ENCODE results near the gene INCA1. TPM values are rescaled to one million over a fixed set of nuclear protein-coding genes. Genes with fewer than 3 reads are reported as not detected.

The INCA1 gene
- total and polyA plus RNA-seq, 2 of the 13 experiments (the other 11 are each of a cell fraction or from before 2014, with no cell fraction given), result 0.93 to 2.6 TPM

DNA sequence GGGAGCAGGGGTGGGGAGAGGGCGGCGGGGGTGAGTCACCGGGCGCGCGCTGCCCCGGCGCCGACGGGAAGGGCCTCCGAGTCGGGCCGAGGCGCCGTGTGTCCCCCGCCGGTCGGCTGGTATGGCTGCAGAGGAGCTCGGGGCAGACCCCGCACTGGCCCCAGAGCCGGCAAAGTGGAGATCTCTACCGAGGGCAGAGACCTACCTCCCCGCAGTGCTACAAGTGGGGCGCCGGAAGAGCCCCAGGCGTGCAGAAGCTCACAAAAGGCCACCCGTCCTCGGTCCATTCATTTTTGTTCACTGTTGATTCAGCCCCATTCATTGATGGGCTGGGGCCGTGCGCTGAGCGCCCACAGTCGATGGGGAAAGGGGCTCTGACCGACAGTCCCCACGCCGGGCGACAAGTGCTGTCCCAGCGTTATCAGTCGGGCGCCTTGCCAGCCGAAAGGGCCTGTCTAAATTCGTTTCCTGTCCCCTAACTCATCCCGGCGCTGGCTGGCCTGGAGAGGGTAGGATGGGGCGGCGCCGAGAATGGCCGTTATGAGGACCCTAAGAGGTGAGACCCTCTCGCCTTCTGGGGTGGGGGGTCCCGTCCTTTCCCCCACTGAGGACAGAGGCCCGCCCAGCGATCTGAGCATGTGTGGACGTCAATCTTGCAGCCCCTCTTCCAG, 47.1 kb downstream of the INCA1 start (continued):
- TF ChIP-seq, protein P1, sequence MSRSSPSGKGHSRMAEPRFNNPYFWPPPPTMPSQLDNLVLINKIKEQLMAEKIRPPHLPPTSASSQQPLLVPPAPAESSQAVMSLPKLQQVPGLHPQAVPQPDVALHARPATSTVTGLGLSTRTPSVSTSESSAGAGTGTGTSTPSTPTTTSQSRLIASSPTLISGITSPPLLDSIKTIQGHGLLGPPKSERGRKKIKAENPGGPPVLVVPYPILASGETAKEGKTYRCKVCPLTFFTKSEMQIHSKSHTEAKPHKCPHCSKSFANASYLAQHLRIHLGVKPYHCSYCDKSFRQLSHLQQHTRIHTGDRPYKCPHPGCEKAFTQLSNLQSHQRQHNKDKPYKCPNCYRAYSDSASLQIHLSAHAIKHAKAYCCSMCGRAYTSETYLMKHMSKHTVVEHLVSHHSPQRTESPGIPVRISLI (CRISPR knock-in tag; IDR thresholded peaks at IDR 0.05; ENCODE audit: borderline replicate concordance), result no peak
- TF ChIP-seq HOXD1 (CRISPR knock-in tag; IDR thresholded peaks at IDR 0.05) (0 out of 2 replicates have a peak, but pooled peaks have one; percentile 17), ZNF547 (CRISPR knock-in tag; IDR thresholded peaks at IDR 0.05) (peak; percentile 32; the same call in 1 of the 2 replicates), KAT7 (CRISPR knock-in tag; IDR thresholded peaks at IDR 0.05; ENCODE audit: borderline replicate concordance) (no peak), IRF2 (CRISPR knock-in tag; IDR thresholded peaks at IDR 0.05) (no peak; the same call in 1 of the 2 replicates), RFX3 (CRISPR knock-in tag; IDR thresholded peaks at IDR 0.05) (no peak), ZNF232 (CRISPR knock-in tag; IDR thresholded peaks at IDR 0.05; ENCODE audit: borderline replicate concordance) (0 out of 2 replicates have a peak, but pooled peaks have one; percentile 6), ZNF879 (CRISPR knock-in tag; IDR thresholded peaks at IDR 0.05) (no peak), ZNF264 (CRISPR knock-in tag; IDR thresholded peaks at IDR 0.05) (no peak), SMAD1 (CRISPR knock-in tag; IDR thresholded peaks at IDR 0.05; ENCODE audit: borderline replicate concordance, low read depth) (no peak), ZNF605 (CRISPR knock-in tag; IDR thresholded peaks at IDR 0.05) (peak; percentile 31; the same call in 1 of the 2 replicates), MATR3 (CRISPR knock-in tag; IDR thresholded peaks at IDR 0.05) (no peak)
- TF ChIP-seq, protein P2, sequence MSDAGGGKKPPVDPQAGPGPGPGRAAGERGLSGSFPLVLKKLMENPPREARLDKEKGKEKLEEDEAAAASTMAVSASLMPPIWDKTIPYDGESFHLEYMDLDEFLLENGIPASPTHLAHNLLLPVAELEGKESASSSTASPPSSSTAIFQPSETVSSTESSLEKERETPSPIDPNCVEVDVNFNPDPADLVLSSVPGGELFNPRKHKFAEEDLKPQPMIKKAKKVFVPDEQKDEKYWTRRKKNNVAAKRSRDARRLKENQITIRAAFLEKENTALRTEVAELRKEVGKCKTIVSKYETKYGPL (CRISPR knock-in tag; IDR thresholded peaks at IDR 0.05), result no peak
- TF ChIP-seq, protein P3, sequence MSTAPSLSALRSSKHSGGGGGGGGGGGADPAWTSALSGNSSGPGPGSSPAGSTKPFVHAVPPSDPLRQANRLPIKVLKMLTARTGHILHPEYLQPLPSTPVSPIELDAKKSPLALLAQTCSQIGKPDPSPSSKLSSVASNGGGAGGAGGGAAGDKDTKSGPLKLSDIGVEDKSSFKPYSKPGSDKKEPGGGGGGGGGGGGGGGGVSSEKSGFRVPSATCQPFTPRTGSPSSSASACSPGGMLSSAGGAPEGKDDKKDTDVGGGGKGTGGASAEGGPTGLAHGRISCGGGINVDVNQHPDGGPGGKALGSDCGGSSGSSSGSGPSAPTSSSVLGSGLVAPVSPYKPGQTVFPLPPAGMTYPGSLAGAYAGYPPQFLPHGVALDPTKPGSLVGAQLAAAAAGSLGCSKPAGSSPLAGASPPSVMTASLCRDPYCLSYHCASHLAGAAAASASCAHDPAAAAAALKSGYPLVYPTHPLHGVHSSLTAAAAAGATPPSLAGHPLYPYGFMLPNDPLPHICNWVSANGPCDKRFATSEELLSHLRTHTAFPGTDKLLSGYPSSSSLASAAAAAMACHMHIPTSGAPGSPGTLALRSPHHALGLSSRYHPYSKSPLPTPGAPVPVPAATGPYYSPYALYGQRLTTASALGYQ (CRISPR knock-in tag; IDR thresholded peaks at IDR 0.05), result no peak
- TF ChIP-seq, protein P4, sequence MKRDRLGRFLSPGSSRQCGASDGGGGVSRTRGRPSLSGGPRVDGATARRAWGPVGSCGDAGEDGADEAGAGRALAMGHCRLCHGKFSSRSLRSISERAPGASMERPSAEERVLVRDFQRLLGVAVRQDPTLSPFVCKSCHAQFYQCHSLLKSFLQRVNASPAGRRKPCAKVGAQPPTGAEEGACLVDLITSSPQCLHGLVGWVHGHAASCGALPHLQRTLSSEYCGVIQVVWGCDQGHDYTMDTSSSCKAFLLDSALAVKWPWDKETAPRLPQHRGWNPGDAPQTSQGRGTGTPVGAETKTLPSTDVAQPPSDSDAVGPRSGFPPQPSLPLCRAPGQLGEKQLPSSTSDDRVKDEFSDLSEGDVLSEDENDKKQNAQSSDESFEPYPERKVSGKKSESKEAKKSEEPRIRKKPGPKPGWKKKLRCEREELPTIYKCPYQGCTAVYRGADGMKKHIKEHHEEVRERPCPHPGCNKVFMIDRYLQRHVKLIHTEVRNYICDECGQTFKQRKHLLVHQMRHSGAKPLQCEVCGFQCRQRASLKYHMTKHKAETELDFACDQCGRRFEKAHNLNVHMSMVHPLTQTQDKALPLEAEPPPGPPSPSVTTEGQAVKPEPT (CRISPR knock-in tag; IDR thresholded peaks at IDR 0.05; ENCODE audit: low read depth), result no peak
- TF ChIP-seq, protein P5, sequence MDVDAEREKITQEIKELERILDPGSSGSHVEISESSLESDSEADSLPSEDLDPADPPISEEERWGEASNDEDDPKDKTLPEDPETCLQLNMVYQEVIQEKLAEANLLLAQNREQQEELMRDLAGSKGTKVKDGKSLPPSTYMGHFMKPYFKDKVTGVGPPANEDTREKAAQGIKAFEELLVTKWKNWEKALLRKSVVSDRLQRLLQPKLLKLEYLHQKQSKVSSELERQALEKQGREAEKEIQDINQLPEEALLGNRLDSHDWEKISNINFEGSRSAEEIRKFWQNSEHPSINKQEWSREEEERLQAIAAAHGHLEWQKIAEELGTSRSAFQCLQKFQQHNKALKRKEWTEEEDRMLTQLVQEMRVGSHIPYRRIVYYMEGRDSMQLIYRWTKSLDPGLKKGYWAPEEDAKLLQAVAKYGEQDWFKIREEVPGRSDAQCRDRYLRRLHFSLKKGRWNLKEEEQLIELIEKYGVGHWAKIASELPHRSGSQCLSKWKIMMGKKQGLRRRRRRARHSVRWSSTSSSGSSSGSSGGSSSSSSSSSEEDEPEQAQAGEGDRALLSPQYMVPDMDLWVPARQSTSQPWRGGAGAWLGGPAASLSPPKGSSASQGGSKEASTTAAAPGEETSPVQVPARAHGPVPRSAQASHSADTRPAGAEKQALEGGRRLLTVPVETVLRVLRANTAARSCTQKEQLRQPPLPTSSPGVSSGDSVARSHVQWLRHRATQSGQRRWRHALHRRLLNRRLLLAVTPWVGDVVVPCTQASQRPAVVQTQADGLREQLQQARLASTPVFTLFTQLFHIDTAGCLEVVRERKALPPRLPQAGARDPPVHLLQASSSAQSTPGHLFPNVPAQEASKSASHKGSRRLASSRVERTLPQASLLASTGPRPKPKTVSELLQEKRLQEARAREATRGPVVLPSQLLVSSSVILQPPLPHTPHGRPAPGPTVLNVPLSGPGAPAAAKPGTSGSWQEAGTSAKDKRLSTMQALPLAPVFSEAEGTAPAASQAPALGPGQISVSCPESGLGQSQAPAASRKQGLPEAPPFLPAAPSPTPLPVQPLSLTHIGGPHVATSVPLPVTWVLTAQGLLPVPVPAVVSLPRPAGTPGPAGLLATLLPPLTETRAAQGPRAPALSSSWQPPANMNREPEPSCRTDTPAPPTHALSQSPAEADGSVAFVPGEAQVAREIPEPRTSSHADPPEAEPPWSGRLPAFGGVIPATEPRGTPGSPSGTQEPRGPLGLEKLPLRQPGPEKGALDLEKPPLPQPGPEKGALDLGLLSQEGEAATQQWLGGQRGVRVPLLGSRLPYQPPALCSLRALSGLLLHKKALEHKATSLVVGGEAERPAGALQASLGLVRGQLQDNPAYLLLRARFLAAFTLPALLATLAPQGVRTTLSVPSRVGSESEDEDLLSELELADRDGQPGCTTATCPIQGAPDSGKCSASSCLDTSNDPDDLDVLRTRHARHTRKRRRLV (CRISPR knock-in tag; IDR thresholded peaks at IDR 0.05), result peak; percentile 80; the same call in 1 of the 2 replicates
- TF ChIP-seq, protein P6, sequence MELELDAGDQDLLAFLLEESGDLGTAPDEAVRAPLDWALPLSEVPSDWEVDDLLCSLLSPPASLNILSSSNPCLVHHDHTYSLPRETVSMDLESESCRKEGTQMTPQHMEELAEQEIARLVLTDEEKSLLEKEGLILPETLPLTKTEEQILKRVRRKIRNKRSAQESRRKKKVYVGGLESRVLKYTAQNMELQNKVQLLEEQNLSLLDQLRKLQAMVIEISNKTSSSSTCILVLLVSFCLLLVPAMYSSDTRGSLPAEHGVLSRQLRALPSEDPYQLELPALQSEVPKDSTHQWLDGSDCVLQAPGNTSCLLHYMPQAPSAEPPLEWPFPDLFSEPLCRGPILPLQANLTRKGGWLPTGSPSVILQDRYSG (CRISPR knock-in tag; IDR thresholded peaks at IDR 0.05), result no peak

Data from HepG2 (cell line).